HFF-Myc (cell line): Measurements from ENCODE around the gene MCF2L.

Experiments
- DNase-seq: peaks from one replicate; pipeline ENCODE4 v3.0.0-alpha.2; 2011; ENCODE audit warnings: low read depth; ENCODE audit errors: extremely low read depth
- H3K4me3 ChIP-seq: replicated peaks from 2 replicates; pipeline ENCODE4 v1.5.1; 2011; ENCODE audit warnings: low read depth, mild to moderate bottlenecking, control low read depth, low read length
- TF ChIP-seq, protein P1 (sequence below): IDR thresholded peaks from 2 replicates; pipeline ENCODE4 v1.5.1; 2012; ENCODE audit warnings: mild to moderate bottlenecking, low read depth, low read length, control low read depth; ENCODE audit errors: missing control alignments

The MCF2L gene

GRCh38 chr13:112928972-112929782 lies 39.8 kb upstream of the MCF2L start:
- peak; percentile 10 for DNase-seq
- H3K4me3 ChIP-seq: no peak overlapping the region
- TF ChIP-seq, protein P1, sequence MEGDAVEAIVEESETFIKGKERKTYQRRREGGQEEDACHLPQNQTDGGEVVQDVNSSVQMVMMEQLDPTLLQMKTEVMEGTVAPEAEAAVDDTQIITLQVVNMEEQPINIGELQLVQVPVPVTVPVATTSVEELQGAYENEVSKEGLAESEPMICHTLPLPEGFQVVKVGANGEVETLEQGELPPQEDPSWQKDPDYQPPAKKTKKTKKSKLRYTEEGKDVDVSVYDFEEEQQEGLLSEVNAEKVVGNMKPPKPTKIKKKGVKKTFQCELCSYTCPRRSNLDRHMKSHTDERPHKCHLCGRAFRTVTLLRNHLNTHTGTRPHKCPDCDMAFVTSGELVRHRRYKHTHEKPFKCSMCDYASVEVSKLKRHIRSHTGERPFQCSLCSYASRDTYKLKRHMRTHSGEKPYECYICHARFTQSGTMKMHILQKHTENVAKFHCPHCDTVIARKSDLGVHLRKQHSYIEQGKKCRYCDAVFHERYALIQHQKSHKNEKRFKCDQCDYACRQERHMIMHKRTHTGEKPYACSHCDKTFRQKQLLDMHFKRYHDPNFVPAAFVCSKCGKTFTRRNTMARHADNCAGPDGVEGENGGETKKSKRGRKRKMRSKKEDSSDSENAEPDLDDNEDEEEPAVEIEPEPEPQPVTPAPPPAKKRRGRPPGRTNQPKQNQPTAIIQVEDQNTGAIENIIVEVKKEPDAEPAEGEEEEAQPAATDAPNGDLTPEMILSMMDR: no peak

DNA sequence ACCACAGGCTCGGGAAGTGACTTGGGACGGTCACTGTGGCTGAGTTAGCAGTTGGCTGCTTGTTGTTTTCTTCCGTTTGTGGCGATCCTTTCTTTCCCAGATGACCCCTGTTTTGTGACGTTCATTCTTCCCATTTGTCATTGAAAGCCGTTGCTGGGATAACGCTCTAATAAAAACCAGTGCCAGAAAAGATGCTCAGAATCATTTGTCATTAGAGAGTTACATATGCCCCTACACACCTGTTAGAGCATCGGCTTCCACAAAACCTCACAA lies 39.3 kb upstream of the MCF2L start:
- DNase-seq: no peak
- H3K4me3 ChIP-seq: no peak overlapping the region
- TF ChIP-seq, protein P1: no peak

DNA sequence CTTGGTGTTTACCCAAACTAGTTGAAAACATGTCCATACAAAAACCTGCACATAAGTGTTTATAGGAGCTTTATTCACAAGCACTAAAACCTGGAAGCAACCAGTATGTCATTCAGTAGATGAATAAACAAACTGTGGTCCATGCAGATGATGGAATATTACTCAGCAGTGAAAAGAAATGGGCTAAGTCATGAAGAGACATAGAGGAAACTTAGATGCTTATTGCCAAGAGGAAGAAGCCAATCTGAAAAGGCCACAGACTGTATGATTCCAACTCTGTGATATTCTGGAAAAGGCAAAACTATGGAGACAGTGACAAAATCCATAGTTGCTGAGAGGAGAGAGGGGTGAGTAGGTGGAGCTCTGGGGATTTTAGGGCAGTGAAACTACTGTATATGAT lies 38.8 kb upstream of the MCF2L start:
- TF ChIP-seq, protein P1: no peak
- H3K4me3 ChIP-seq: no peak overlapping the region
- no peak for DNase-seq

DNA sequence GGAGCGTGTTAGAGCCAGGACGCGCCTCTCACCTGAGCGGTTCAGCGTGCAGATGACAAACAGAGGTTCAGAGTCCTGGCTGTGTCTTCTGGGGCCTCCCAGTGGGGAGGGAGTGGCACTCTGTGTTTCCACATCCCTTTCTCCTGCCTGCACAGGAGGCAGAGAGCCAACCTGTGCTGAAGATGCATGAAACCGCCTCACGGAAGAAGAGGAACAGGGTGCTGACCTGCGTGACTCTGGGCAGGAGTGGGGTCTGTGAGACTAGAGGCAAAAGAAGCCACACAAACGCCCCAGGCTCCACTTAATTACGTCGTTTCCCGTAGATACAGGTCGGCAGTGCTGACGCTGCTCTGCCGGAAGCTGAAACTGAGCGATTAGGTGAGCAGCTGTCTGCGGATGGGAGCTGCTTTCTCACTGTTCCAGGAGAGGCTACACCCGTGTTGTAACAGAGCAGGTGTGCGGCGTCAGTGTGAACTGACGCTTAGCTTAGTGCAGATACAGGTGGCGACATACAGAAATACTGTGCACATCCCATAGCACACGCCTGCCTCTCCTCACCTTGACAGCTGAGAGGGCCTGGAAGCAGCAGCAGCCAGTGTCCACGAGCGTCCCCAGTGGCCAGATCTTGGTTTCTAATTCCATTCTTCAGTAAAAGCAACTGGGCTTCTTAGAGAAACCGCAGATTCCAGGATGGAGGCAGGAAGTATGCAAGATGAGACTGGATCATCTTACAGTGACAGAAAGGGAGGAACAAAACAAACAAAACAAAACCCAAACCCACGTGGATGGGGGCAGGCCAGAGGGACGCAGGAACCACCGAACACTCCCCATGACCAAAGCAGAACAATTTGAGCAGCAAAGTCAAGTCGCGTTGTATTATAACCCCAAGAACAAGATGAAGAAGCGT lies 37.7 kb upstream of the MCF2L start:
- peak; percentile 49 for DNase-seq
- no peak overlapping the region for H3K4me3 ChIP-seq
- TF ChIP-seq, protein P1: peak; percentile 70

- no peak overlapping the region for H3K4me3 ChIP-seq
- TF ChIP-seq, protein P1: no peak
- DNase-seq: no peak
These were observed 36.0 kb upstream of the MCF2L start for GRCh38 chr13:112932971-112933370.

- H3K4me3 ChIP-seq: no peak overlapping the region
These were observed 35.4 kb upstream of the MCF2L start for GRCh38 chr13:112933649-112934048.

More at GRCh38 chr13:112933649-112934048, 35.4 kb upstream of the MCF2L start:
- no peak for DNase-seq
- TF ChIP-seq, protein P1: no peak
